Activated CD4-positive, CD25-positive, alpha-beta regulatory T cell (primary cell): Measurements from ENCODE around the gene SCUBE1.
A peak's percentile ranks its signal among the peaks of the same experiment; 100 is the strongest.

ENCODE experiments used
- DNase-seq, 4 experiments: peaks; one replicate each; lab custom pipeline; 2025; lab: John Stamatoyannopoulos, UW

SCUBE1 gene

GRCh38 chr22:43236411-43237166, 106.6 kb downstream of the SCUBE1 start:
- no peak for DNase-seq

DNA sequence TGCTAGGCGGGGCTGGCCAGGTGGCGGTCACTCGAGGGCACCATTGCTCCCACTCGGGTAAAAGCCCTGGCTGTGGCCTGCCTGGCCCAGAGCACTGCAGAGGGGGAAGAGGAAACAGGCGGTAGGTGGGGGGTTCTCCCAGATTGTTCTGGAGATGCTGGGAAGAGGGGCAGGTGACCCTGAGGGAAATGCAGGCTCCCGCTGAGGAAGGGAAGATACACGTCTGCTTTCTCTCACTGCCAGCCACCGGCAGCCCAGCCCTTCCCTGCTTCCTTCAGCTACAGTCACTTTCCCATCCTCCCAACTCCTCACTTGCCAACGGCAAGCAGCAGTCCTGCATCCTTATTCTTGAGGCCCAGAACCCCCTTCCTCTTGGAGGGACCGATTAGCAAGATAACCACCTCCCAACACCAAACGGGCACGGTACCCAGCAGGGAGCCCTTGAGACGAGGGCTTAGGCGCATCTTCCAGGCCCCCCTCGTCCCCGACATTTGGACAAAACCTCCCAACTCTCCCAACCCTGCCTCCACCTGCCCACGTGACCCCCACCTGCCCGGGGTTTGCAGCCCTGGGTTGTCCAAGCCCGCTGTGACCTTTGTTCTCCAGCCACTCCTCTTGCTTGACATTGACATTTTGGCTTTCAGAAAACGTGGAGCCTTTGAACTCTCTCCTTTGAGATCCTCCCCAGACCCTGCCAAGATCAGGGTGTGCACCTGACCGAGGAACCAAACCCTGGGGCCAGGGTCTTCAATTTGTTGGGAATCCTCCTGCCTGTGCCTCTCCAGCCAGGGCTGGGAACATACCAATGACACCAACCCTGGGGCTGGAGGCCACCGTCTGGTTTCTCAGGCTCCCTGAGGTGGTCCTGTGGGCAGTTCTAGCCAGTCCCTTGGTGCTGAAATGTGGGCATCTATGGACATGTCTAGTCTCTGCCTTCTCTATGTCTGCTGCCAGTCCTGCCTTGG, 107.4 kb downstream of the SCUBE1 start:
- DNase-seq = no peak

DNA sequence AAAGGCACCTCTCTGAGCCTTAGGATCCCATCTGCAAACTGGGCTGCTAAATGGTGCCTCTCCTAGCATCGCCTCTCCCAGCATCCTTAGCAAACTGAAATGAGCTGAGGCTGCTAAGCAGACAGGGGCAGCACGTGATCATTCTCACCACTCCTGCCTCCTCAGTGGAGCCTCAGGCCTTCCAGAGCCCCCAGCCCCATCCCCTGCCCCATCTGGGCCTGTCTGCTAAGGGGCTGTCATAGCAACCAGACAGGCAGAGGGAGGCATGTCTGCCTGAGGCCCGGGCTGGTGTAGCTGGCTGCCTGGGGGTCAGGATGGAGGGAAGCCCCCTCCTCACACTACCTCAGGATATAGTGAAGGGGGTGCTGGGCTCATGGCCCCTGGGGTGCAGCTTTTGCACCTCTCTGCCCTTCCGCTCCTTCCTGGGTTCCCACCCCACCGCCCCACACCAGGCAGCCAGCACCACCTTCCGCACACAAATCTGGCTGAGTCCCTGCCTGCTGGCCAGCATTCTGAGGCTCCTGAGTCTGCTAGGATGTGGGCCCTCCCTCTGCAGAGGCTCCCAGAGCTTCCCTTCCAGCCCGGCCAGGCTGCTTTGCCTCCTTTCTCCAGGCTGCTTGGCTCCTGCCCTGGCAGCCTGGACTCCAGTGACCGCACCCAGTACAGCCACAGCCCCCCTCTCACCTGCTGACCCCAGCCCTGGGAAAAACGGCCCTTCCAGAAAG, 108.7 kb downstream of the SCUBE1 start:
- DNase-seq = no peak

DNA sequence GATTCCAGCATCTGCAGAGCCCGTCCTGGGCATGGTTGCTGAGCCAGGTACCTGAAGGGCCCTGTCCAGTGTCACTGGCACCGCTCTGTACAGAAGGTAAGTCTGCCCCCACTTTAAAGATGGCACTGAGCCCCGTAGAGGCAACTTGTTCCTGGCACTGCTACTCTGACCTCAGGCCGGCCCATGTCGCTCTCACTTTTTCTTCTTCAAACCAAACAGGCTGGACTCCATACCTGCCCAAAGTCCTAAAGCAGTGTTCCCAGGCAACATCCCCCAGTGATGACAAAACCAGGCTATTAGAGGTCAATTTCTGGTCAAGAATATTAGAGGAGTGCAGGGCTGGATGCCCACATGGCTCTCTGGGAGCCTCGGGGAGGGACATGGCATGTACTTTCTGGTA, 109.6 kb downstream of the SCUBE1 start:
- DNase-seq = no peak

- no peak for DNase-seq
Observed at GRCh38 chr22:43232445-43232844, 110.7 kb downstream of the SCUBE1 start.

DNA sequence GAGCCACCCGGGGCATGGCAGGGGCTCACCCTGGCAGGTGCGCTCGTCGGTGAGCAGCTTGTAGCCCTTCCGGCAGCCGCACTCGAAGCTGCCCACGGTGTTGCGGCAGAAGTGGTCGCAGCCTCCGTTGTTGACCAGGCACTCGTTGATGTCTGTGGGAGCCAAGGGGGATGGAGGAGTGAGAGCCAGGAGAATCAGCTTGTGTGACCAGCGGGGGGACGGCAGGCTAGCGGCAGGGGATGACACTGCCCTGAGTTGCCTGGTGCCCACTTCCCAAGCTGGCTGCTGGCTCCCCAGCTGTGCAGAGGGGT, 111.5 kb downstream of the SCUBE1 start:
- no peak for DNase-seq

DNA sequence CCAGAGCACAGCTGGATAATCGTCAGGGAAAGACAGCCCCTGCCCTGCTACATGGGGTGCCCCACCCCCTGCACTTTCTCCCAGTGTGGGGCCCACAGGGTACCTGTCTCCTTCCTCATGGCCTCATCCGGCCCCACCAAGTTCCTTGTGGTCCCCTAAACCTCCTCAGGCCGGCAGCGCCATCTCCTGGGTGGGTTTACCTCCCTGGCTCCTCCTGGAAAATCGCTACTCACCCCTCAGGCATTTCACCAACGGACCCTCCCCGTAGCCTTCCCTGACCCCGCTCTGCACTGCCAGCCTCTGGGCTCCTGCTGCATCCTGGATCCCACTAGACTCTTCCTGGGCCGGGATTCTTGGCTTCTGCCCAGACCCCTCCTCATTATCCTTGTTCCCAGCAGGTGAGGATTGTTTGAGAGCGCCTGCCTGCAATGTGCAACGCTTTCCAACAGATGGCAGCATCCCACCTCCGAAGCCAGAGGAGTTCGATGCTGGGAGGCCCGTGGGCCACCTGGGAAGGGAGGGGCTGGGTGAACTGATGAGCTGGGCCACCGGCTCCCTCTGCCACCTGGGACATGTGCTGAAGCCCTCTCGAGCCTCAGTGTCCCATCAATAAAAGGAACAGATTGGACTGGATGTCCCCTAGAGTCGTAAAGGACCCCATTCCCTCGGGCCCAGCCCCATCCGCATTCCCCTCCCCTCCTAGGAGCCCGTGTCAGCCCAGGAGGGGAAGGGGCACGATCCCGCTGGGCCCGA, 112.0 kb downstream of the SCUBE1 start:
- peak; percentile 23 to 62 (median 37) for DNase-seq

DNA sequence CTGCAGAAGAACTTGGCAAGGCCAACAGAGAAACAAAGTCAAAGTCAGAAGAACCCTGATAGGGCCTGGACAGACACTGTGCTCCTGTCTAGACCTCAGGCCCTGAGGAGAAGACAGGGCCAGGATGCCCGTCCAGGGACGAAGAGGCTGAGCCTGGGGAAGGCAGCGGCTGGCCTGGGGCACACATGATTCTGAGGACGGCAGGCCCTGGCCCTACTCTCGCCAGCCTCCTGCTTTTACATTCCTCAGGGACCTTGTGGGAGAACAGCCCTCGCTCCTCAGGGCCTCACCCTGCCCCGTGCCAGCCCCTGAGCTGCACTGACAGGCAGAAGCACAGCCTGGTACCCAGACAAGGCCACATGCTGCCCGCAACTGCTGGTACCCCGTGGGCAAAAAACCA, 112.6 kb downstream of the SCUBE1 start:
- no peak for DNase-seq

DNA sequence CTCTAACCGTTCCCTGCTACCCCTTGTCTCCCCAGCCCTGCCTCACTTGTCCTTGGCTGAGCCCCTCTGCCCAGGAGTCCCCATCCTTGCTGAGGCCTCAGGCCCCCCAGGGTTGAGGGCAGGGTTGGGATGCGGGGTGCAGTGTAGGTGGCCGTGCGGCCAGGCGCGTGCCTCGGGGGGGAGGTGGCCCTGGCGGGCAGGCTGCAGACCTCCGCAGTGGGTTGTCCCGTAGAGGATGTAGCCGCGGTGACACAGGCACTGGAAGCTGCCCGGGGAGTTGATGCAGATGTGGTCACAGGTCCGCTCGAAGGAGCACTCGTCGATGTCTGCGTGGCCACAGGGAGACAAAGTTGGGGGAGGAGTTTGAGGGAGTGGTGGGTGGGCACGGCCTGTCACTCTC, 114.3 kb downstream of the SCUBE1 start:
- no peak for DNase-seq

DNA sequence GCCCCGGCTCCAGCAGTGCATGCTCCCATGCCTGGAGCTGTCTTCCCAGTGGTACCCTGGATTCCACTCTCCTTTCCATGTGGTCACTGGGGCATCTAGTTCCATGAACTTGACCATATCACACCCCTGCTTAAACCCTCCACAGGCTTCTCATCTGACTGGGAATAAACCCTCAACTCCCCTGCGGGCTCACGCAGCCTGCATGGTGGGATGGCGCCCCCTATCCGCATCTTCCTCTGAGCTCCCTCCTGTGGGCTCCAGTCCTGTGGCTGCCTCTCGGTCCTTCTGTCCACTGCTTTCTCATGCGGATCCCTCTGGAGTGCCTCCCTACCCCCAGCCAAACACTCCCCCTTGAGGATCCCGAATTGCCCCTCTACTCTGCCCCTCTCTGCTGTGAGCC, 114.8 kb downstream of the SCUBE1 start:
- no peak for DNase-seq

GRCh38 chr22:43227239-43227630, 115.9 kb downstream of the SCUBE1 start:
- DNase-seq = no peak

GRCh38 chr22:43226377-43227238, 116.6 kb downstream of the SCUBE1 start:
- DNase-seq = no peak

- no peak for DNase-seq
Observed at GRCh38 chr22:43225609-43226008, 117.6 kb downstream of the SCUBE1 start.

GRCh38 chr22:43222987-43223386, 120.2 kb downstream of the SCUBE1 start:
- DNase-seq = no peak

- no peak for DNase-seq
Observed at GRCh38 chr22:43222262-43222661, 120.9 kb downstream of the SCUBE1 start.

DNA sequence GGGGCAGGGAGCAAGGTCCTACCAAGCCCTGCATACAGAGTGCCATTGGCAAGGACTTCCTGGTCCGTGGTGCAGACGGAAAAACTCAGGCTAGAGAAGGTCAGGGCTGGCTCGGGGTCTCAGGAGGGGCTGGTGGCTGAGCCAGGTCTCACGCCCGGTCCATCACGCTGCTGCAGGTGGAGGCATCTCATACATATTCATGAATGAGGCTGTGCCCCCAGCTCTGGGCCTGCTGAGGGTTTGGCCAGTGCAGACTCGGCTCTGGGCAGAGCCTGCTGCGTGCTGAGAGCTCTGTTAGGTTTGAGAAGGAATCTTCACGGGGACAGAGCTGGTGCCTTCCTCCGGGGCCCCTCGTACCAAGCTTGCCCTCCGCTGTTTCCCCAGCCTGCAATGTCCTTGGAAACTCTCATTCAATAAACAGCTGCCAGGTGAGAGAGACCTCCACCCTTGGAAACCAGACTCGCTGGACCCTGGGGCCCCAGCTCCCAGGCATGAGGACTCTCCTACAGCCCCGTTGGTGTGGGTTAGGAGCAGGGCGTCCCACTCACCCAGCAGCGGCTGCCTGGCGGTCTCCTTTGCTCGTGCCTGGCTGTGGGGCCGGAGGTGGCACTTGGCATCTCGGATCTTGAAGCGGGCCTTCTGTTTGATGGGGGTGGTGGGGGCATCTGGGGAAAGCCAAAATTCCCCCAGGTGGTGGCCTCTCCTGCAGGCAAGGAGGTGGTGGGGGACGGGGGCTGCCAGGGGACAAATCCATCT, 122.4 kb downstream of the SCUBE1 start:
- no peak for DNase-seq

DNA sequence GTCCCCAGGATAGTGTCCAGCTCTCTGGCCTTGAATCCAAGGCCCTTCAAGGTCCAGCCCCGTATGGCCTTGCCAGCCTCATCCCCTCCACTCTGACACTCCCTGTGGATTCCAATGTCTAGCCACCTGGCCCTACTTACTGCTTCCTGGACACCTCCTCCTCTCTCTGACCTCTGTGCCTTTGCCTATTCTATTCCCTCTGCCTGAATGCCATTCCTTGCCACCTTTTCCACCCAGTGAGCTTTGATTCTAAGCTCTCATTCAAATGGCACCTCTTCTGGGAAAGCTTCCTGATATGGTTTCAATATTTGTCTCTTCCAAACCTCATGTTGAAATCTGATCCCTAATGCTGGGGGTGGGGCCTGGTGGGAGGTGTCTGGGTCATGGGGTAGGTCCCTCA, 124.4 kb downstream of the SCUBE1 start:
- DNase-seq = no peak

DNA sequence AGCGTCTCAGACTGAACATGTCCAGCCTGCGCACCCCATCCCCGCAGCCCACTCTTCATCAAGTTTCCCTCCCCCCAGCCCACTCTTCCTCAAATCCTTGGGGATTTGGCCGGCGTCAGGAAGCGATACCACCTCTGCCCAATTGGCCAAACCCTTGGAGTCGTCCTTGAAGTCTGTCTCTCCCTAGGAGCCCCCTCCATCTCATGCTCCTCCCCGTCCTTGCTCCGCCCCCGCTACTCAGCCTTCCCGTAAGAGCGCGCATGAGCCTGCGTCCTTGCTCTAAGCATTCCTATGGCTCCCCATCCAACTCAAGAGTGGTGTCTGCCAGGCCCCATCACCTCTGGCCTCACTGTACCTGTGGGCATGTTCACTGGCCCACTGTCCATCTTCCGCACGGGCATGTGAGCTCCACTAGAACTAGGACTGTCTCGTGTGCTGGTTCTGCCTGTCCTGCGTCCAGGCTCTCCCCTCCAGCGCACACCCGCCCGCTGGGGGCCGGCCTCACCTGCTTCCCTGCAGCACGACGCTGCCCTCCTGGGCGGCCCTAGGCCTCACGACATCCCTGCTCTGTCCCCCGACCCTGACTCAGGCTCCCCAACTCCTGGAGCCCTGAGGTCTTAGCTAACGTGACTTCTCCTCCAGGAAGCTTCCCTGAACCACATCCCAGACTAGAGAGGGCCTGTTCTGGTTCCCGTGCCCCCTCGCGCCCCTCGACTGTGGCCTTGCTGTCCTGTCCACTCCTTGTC, 125.7 kb downstream of the SCUBE1 start:
- DNase-seq = no peak

DNA sequence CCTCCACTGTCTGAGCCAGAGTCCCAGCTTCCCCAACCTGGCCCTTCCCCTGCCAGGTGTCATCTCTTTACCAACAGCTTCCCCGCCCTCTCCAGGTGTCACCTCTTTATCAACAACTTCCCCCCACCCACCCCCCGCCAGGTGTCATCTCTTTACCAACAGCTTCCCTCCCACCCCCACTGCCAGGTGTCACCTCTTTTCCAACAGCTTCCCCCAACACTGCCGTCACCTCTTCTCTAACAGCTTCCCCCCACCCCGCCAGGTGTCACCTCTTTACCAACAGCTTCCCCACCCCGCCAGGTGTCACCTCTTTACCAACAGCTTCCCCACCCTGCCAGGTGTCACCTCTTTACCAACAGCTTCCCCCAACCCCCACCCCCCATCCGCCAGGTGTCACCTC, 126.4 kb downstream of the SCUBE1 start:
- no peak for DNase-seq

DNA sequence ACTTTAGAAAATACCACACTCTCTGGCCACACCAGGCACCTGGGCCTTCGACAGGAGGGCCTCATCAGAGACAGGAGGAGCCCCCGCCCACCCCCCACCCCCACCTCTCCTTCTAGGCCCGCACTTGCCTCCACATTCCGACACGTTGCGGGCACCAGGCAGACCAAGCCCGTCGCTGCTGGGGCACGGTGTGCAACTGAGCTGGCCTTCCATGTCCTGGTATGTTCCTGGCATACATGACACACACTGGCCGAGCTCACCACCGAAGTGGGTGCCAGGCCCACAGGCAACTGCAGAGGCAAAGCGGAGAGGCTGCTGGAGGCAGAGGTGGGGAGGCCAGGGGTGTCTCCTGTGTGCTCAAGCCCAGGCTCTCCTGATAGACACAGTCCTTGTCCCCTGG, 129.2 kb downstream of the SCUBE1 start:
- DNase-seq = no peak
